SIG-M5 treated with dmso at 0.1 percent for 504 hours (cell line): ENCODE data around the gene CYP27C1.

Experiments
- DNase-seq: peaks from one replicate; lab custom pipeline; 2025; ENCODE audit not compliant: unreplicated experiment; lab: John Stamatoyannopoulos, UW

CYP27C1 gene

DNA sequence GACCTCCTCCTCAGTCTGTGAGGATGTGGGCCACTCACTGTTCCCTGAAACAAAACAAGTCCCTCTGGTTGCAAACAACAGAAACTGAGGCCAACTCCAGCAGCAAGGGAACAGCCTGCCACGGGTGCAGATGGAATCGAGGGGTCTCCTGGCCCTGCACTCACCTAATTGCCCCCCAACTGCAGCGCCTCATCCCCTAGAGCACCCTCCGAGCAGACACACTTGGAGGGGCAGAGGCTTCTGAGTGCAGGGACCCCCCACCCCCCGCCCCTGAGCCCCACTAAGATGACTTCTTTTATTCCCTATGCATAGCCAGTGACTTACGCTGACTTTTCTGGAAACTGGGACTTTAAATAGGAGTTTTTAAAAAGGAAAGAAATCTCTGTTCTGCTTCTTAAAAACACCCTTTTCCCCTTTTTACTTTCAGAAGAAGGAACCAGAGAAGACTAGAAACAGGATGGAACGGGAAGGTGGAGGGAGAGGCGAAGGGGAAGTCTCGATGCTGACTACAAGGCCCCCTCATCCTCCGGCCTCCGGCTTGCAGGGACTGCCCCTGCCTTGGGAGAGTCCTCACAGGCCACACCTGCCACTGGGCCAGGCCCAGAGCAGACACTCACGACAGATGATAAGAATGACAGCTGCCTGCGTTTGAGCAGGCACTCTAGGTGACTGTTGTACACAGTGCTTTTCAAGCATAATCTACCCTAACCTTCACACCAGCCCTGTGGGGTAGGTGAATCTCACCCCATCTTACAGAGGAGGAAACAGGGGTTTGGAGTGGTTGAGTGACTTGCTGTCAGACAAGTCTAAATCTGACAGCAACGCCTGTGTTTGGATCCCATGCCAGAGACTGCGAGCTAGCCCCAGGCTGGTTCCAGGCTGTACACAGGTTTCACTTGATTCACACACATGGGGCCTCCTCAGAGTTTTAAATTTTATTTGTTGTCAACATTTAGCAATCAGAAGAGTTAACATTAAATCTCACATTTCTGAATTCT, 85.0 kb downstream of the CYP27C1 start:
- peak; percentile 52 for DNase-seq

- DNase-seq, result no peak
Observed at GRCh38 chr2:127134235-127134634, 85.9 kb downstream of the CYP27C1 start.
